Tibial artery (tissue), 4 donors: ENCODE data around the gene TRAK2.

Source experiments
- DNase-seq, 2 donors: peaks; one replicate each; pipeline ENCODE4 v3.0.0-alpha.2; 2019
- H3K27ac ChIP-seq, 2 donors: fragments of 200-600 bp; sonication (generic) in 1 of 2; 1 replicate in 1 of 2; 2 replicates in 1 of 2; pipeline ENCODE4 v1.5.1; 2018 to 2019; ENCODE audit warnings: mild to moderate bottlenecking in 1 of 2
- H3K27me3 ChIP-seq, 2 donors: fragments of 200-600 bp; sonication (generic) in 1 of 2; one replicate each; pipeline versions ENCODE4 v1.5.1 to v1.6.0; 2016 to 2019
- H3K36me3 ChIP-seq, 3 donors: fragments of 200-600 bp; sonication (generic) in 2 of 3; one replicate each; pipeline ENCODE4 v1.5.1; 2016 to 2019; ENCODE audit warnings: mild to moderate bottlenecking in 2 of 3
- H3K4me1 ChIP-seq, 4 donors: fragments of 200-600 bp; sonication (generic) in 2 of 4; 1 replicate in 3 of 4; 2 replicates in 1 of 4; pipeline ENCODE4 v1.5.1; 2016 to 2019
- H3K4me3 ChIP-seq, 2 donors: fragments of 200-600 bp; sonication (generic) in 1 of 2; 1 replicate in 1 of 2; 2 replicates in 1 of 2; pipeline ENCODE4 v1.5.1; 2018 to 2019; ENCODE audit warnings: mild to moderate bottlenecking in 2 of 2
- H3K9me3 ChIP-seq, 3 donors: fragments of 200-600 bp; sonication (generic) in 1 of 3; one replicate each; pipeline ENCODE4 v1.5.1; 2016 to 2019
- intact Hi-C: fragments of 100-400 bp; cut with DNase I; formaldehyde crosslinking; loops from one replicate; pipeline ENCODE4 v1.15.0; 2023; ENCODE audit warnings: low total_unique reads
- TF ChIP-seq, protein P1 (sequence below), 2 experiments: fragments of 200-600 bp in 1 of 2; fragments of 450-650 bp in 1 of 2; IDR thresholded peaks; one replicate each; pipeline ENCODE4 v1.5.1; 2017 to 2019; ENCODE audit warnings: antibody characterized with exemption in 2 of 2, mild to moderate bottlenecking in 1 of 2, moderate library complexity in 1 of 2

The TRAK2 gene

DNA sequence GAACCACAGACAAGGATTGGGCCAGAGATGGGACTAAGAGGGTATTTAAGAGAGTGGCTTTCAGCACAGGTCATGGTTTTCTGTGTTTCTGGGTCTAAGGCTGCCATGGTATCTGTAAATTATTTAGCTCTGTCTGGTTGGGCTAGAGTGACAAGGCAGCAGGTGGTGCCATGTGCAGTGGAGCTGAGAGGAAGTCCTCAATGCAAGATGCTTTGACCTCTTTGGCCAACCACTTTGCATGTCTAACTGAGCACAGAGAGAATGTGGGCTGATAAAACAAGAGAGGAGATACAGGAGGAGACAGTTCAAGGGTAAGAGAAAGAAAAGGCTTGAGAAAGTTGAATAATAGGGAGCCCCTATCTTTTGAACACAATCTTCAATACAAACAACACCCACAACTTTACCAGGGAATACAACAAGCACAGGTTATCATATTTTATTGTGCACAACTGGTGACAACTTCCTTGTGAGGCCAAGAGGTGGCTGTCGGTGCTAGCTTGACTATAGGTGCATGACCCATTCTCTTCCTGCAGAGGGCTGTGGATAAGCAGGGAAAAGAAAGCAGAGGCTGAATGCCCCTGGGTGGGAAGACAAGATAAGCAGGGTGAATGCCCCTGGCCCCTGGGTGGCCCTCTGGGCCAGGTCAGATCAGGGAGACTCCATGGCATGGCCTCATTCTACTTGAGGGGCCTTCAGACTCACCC is 106.4 kb downstream of the TRAK2 start:
- no peaks in the 10 kb centered on the region for H3K27me3 ChIP-seq
- no peak for DNase-seq

DNA sequence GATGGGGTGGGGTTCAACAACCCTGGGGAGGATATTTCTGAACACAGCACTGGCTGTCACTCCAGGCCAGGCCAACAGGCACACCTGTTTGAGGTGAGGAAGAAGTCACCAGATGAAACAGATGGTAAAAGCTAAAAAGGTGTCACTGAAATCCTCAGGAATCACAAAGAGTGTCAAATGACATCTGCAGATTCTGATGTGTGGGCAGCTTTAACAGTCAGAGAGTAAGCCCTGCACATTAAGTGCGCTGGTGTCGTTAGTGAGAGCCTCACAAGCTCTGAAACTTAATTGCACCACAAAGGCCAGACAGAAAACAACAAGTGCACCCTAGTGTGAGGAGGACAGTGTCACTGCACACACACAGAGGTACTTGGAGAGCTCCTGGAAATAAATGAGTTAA is 107.7 kb downstream of the TRAK2 start:
- Histone ChIP-seq H3K9me3 (no peaks in the 10 kb centered on the region), H3K36me3 (peaks cover 30 to 51% (median 38%) of the 10 kb centered on the region in 3 donors), H3K4me3 (no peak overlapping the region), H3K27ac (no peak overlapping the region), H3K27me3 (no peaks in the 10 kb centered on the region), H3K4me1 (no peaks in the 10 kb centered on the region)
- TF ChIP-seq, protein P1, sequence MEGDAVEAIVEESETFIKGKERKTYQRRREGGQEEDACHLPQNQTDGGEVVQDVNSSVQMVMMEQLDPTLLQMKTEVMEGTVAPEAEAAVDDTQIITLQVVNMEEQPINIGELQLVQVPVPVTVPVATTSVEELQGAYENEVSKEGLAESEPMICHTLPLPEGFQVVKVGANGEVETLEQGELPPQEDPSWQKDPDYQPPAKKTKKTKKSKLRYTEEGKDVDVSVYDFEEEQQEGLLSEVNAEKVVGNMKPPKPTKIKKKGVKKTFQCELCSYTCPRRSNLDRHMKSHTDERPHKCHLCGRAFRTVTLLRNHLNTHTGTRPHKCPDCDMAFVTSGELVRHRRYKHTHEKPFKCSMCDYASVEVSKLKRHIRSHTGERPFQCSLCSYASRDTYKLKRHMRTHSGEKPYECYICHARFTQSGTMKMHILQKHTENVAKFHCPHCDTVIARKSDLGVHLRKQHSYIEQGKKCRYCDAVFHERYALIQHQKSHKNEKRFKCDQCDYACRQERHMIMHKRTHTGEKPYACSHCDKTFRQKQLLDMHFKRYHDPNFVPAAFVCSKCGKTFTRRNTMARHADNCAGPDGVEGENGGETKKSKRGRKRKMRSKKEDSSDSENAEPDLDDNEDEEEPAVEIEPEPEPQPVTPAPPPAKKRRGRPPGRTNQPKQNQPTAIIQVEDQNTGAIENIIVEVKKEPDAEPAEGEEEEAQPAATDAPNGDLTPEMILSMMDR (IDR thresholded peaks at IDR 0.05): no peak
- intact Hi-C loops: no loop called here
- no peak for DNase-seq

More for the DNA sequence above, 106.4 kb downstream of the TRAK2 start:
- Histone ChIP-seq H3K4me3 (no peak overlapping the region), H3K4me1 (no peaks in the 10 kb centered on the region), H3K9me3 (no peaks in the 10 kb centered on the region), H3K27ac (no peak overlapping the region), H3K36me3 (peaks cover 30 to 48% (median 40%) of the 10 kb centered on the region in 3 donors)
- TF ChIP-seq, protein P1 (IDR thresholded peaks at IDR 0.05): no peak
- intact Hi-C loops: no loop called here

DNA sequence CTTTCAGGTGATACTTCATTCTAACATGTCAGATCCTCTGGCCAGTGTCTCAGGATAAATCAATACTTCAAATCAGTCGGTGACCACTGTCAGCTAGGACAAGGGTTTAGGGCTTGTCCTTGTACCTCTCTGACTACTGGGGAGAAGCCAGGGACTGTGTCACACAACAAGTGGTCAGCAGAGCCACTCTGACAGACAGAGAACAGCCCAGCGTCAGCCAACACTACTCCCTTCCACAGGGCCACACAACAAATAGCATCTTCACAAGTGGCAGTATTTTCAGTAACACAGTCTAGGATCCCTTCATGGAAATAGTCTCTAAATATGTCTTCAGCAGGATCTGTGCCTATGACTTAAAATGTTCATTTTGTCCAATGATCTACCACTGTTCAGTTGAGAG is 108.3 kb downstream of the TRAK2 start:
- H3K4me3 ChIP-seq: no peak overlapping the region
- peaks cover 30 to 48% (median 32%) of the 10 kb centered on the region in 3 donors for H3K36me3 ChIP-seq
- no peaks in the 10 kb centered on the region for H3K4me1 ChIP-seq
- DNase-seq: no peak
- intact Hi-C loops: no loop called here
- H3K9me3 ChIP-seq: no peaks in the 10 kb centered on the region
- no peaks in the 10 kb centered on the region for H3K27me3 ChIP-seq
- no peak overlapping the region for H3K27ac ChIP-seq
- TF ChIP-seq, protein P1 (IDR thresholded peaks at IDR 0.05): no peak

DNA sequence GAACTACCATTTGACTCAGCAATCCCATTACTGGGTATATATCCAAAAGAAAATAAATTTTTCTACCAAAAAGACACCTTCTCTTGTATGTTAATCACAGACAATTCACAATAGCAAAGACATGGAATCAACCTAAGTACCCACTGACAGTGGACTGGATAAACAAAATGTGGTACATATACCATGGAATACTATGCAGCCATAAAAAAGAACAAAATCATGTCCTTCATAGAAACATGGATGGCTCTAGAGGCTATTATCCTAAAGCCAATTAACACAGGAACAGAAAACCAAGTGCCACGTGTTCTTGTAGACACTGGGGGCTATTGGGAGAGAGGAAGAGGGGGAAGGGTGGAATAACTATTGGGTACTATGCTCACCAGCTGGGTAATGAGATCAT is 121.8 kb downstream of the TRAK2 start:
- no peak for DNase-seq
- Histone ChIP-seq H3K27me3 (no peaks in the 10 kb centered on the region), H3K27ac (no peak overlapping the region), H3K4me1 (no peaks in the 10 kb centered on the region), H3K9me3 (peaks cover 5 to 16% (median 6%) of the 10 kb centered on the region in 3 donors), H3K36me3 (no peaks in the 10 kb centered on the region), H3K4me3 (no peak overlapping the region)
- intact Hi-C loops: no loop called here
- TF ChIP-seq, protein P1 (IDR thresholded peaks at IDR 0.05): no peak

DNA sequence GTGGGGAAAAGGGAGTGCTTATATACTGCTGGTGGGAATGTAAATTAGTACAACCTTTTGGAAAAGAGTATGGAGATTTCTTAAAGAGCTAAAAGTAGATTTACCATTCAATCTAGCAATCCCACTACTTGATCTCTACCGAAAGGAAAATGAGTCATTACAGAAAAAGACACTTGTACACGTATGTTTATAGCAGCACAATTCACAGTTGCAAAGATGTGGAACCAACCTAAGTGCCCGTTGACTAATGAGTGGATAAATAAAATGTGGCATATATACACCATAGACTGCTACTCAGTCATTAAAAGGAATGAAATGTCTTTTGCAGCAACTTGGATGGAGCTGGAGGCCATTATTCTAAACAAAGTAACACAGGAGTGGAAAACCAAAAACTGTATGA is 123.6 kb downstream of the TRAK2 start:
- Histone ChIP-seq H3K9me3 (peaks cover 6 to 31% (median 14%) of the 10 kb centered on the region in 3 donors), H3K4me1 (no peaks in the 10 kb centered on the region), H3K36me3 (peaks cover 0 to 10% (median 5%) of the 10 kb centered on the region in 3 donors), H3K4me3 (no peak overlapping the region), H3K27ac (no peak overlapping the region), H3K27me3 (no peaks in the 10 kb centered on the region)
- no peak for DNase-seq
- intact Hi-C loops: no loop called here
- TF ChIP-seq, protein P1 (IDR thresholded peaks at IDR 0.05): no peak
